Body of pancreas (tissue), 4 donors: ENCODE results near the gene PRDM16.

Experiments
- CTCF ChIP-seq, 7 experiments: fragments of 450-650 bp in 4 of 7; fragments of 200-600 bp in 3 of 7; sonication (generic) in 3 of 7; IDR thresholded peaks; one replicate each; pipeline ENCODE4 v1.5.1; 2016 to 2019; ENCODE audit warnings: antibody characterized with exemption in 7 of 7
- POLR2A ChIP-seq, 3 donors: fragments of 450-650 bp; IDR thresholded peaks; one replicate each; pipeline ENCODE4 v1.6.1; 2016; ENCODE audit warnings: antibody characterized with exemption in 3 of 3, mild to moderate bottlenecking in 2 of 3

GRCh38 chr1:3237570-3237969 lies 168.6 kb downstream of the PRDM16 start:
- TF ChIP-seq CTCF (IDR thresholded peaks at IDR 0.05), result no peak
- TF ChIP-seq POLR2A (IDR thresholded peaks at IDR 0.05), result no peak
